Measurements from ENCODE around the gene USP31.

DNA sequence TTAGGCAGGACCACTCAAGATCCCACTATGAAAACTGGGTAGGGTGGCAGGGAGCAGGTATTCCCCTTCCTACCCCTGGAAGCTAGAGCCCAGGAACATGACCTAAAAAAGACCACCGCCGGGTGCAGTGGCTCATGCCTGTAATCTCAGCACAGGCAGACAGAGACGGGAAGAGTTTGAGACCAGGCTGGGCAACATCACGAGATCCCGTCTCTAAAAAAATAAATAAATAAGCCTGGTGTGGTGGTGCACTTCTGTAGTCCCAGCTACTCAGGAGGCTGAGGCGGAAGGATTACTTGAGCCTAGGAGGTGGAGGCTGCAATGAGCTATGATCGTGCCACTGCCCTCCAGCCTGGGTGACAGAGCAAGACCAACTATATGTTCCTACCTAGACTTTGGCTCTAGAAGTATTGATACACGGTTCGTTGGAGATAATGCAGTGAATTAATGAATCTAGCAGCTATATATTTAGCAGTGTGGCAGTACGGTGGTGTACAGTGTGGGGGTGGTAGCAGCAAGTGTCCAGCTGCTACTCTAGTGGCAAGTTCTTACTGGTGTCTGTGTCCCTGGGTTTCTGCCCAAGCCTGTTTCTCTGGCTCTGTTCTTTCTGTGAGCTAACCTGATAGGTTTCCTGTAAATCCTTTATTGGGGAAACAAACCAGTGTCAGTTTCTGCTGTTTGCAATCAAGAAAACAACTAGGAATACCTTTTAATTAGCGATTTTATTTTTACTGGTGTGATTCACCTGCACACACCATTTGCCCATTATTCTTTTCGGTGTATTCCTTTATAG is 3.3 kb upstream of the USP31 start:
- TF ChIP-seq EZH2 (IDR thresholded peaks at IDR 0.05; ENCODE audit: borderline replicate concordance, low read length) (no peak), CTCF (IDR thresholded peaks at IDR 0.05; ENCODE audit: low read length) (no peak)

Data from OCI-LY1 (cell line).